Peyer's patch (tissue), 4 donors: ENCODE measurements around the gene MED31.

ENCODE experiments used
- CTCF ChIP-seq, 6 experiments: fragments of 450-650 bp in 4 of 6; fragments of 200-600 bp in 2 of 6; sonication (generic) in 1 of 6; IDR thresholded peaks; one replicate each; pipeline ENCODE4 v1.5.1; 2017 to 2019; ENCODE audit warnings: antibody characterized with exemption in 6 of 6, mild to moderate bottlenecking in 3 of 6, moderate library complexity in 1 of 6
- POLR2A ChIP-seq, 2 donors: fragments of 450-650 bp; IDR thresholded peaks; one replicate each; pipeline ENCODE4 v1.5.1; 2017; ENCODE audit warnings: antibody characterized with exemption in 2 of 2, mild to moderate bottlenecking in 2 of 2, moderate library complexity in 2 of 2

DNA sequence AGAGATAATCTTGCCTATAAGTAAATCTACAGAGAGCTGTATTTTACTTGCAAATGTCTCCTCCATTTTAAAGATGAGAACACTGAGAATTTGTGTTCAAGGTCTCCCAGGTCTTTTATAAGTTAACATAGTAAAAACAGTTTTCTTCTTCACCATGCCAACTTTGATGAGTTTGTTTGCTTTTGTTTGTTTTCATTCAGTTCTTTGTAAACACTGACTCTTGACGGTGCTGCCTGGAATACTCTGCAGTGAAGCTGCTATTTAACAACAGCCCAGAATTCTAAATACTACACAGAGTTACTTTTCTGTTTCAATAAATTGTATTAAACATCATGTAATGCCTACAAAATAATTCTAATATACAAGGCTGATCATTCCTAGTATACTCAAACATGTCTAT, 53.7 kb downstream of the MED31 start:
- TF ChIP-seq CTCF (IDR thresholded peaks at IDR 0.05) (no peak), POLR2A (IDR thresholded peaks at IDR 0.05) (no peak)
